GM21367 (cell line): ENCODE results near the gene SPRN.

ENCODE experiments used
- ATAC-seq: cut with Tn5 transposase; IDR thresholded peaks from one replicate; pipeline ENCODE4 v1.9.1; 2021; ENCODE audit not compliant: unreplicated experiment

Gene SPRN

GRCh38 chr10:133411523-133412380, 12.7 kb downstream of the SPRN start:
- ATAC-seq, result no peak

GRCh38 chr10:133405844-133406527, 18.4 kb downstream of the SPRN start:
- ATAC-seq, result peak; percentile 45

GRCh38 chr10:133405272-133405671, 19.2 kb downstream of the SPRN start:
- no peak for ATAC-seq

- no peak for ATAC-seq
Measured at GRCh38 chr10:133403784-133404183, 20.6 kb downstream of the SPRN start.

GRCh38 chr10:133403359-133403758, 21.1 kb downstream of the SPRN start:
- ATAC-seq, result no peak

- no peak for ATAC-seq
Measured at GRCh38 chr10:133401981-133402725, 22.3 kb downstream of the SPRN start.

GRCh38 chr10:133401500-133401899, 22.9 kb downstream of the SPRN start:
- ATAC-seq, result peak; percentile 8

GRCh38 chr10:133400624-133401424, 23.6 kb downstream of the SPRN start:
- ATAC-seq, result peak; percentile 77

- no peak for ATAC-seq
Measured at GRCh38 chr10:133399123-133399601, 25.3 kb downstream of the SPRN start.

GRCh38 chr10:133397938-133398337, 26.5 kb downstream of the SPRN start:
- ATAC-seq, result no peak

- ATAC-seq, result no peak
Measured at GRCh38 chr10:133396035-133396624, 28.3 kb downstream of the SPRN start.

- ATAC-seq, result no peak
Measured at GRCh38 chr10:133394801-133395221, 29.6 kb downstream of the SPRN start.

- ATAC-seq, result peak; percentile 52
Measured at GRCh38 chr10:133394064-133394663, 30.3 kb downstream of the SPRN start, which contains the start of gene MTG1. MTG1 (plus strand) TSS chr10:133394157; CDS start chr10:133394221, 64 bp downstream.

GRCh38 chr10:133393401-133394063, 30.9 kb downstream of the SPRN start:
- ATAC-seq, result no peak

- no peak for ATAC-seq
Measured at GRCh38 chr10:133391761-133392518, 32.5 kb downstream of the SPRN start.

- ATAC-seq, result no peak
Measured at GRCh38 chr10:133391249-133391635, 33.2 kb downstream of the SPRN start.

- ATAC-seq, result no peak
Measured at GRCh38 chr10:133390597-133391248, 33.7 kb downstream of the SPRN start.
